NCI-H2171 treated with DMSO at 0.1 percent for 48 hours (cell line): ENCODE measurements around the gene SGF29.
"Not testable (repeated sequence)": the region's sequence is repeated elsewhere in the genome, so short reads cannot be mapped to it uniquely, and the experiment has no call there.

Experiments
- DNase-seq: peaks from one replicate; lab custom pipeline; 2025; lab: John Stamatoyannopoulos, UW

Gene SGF29

GRCh38 chr16:28566233-28566925 lies 12.7 kb downstream of the SGF29 start:
- DNase-seq: not testable (repeated sequence)

- no peak for DNase-seq
Observed at GRCh38 chr16:28567292-28567691, 13.6 kb downstream of the SGF29 start.

GRCh38 chr16:28569021-28569420 lies 15.3 kb downstream of the SGF29 start:
- DNase-seq: no peak

- no peak for DNase-seq
Observed at GRCh38 chr16:28569968-28570752, 16.4 kb downstream of the SGF29 start.

GRCh38 chr16:28572696-28573510 lies 19.2 kb downstream of the SGF29 start:
- DNase-seq: no peak

GRCh38 chr16:28573738-28574718 lies 20.3 kb downstream of the SGF29 start:
- DNase-seq: no peak

- no peak for DNase-seq
Observed at GRCh38 chr16:28574925-28575324, 21.2 kb downstream of the SGF29 start.

- DNase-seq: no peak
Observed at GRCh38 chr16:28575446-28576109, 21.9 kb downstream of the SGF29 start.

GRCh38 chr16:28580726-28581315 lies 27.1 kb downstream of the SGF29 start:
- DNase-seq: no peak

GRCh38 chr16:28585674-28586073 lies 32.0 kb downstream of the SGF29 start:
- no peak for DNase-seq

- no peak for DNase-seq
Observed at GRCh38 chr16:28586466-28586865, 32.7 kb downstream of the SGF29 start.

- no peak for DNase-seq
Observed at GRCh38 chr16:28587386-28587785, 33.7 kb downstream of the SGF29 start.

- DNase-seq: no peak
Observed at GRCh38 chr16:28589069-28589468, 35.3 kb downstream of the SGF29 start.

- no peak for DNase-seq
Observed at GRCh38 chr16:28589930-28590329, 36.2 kb downstream of the SGF29 start.

GRCh38 chr16:28590384-28591340 lies 36.9 kb downstream of the SGF29 start:
- DNase-seq: no peak

GRCh38 chr16:28591355-28591754 lies 37.6 kb downstream of the SGF29 start:
- DNase-seq: no peak

- no peak for DNase-seq
Observed at GRCh38 chr16:28592511-28592910, 38.8 kb downstream of the SGF29 start.

GRCh38 chr16:28592979-28593553 lies 39.3 kb downstream of the SGF29 start:
- DNase-seq: no peak

GRCh38 chr16:28595451-28595850 lies 41.7 kb downstream of the SGF29 start:
- DNase-seq: not testable (repeated sequence)
